Retinal pigment epithelial cell (primary cell): ENCODE data around the gene MED13L.

Experiments used
- DNase-seq: peaks from one replicate; pipeline ENCODE4 v3.0.0-alpha.2; 2010; ENCODE audit warnings: low read depth
- H3K4me3 ChIP-seq: 2 replicates; pipeline ENCODE4 v1.5.1; 2011; ENCODE audit warnings: mild to moderate bottlenecking, low read length, control low read depth, moderate library complexity
- CTCF ChIP-seq: conservative IDR thresholded peaks from 2 replicates; pipeline ENCODE4 v1.5.1; 2011; ENCODE audit warnings: low read depth, low read length, control low read depth, inconsistent platforms

MED13L gene

DNA sequence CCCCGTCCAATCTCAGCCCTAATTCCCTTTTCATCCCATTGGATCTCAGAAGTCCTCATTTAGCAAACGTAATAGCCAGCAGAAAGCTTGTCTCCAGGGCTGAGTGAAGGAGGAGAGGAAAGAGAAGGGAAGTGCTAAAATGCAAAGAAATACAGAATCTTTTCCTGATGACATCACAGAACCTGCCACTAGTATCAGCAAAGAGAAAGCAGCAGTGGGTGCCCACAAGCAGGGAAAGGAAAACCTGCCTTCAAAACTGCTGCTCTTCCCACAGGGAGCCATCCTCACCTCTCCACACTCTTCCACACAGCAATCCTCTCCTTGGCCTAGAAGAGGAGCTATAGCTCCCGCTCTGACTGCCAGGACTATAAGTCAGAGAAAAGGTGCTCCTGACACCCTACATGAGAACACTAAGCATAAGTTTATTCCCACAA, 11.3 kb downstream of the MED13L start:
- DNase-seq = no peak
- no peak overlapping the region for H3K4me3 ChIP-seq
- peak; percentile 35 for TF ChIP-seq CTCF

- no peak for TF ChIP-seq CTCF
- no peak overlapping the region for H3K4me3 ChIP-seq
- DNase-seq = no peak
Observed at GRCh38 chr12:116265351-116266147, 11.9 kb downstream of the MED13L start.

DNA sequence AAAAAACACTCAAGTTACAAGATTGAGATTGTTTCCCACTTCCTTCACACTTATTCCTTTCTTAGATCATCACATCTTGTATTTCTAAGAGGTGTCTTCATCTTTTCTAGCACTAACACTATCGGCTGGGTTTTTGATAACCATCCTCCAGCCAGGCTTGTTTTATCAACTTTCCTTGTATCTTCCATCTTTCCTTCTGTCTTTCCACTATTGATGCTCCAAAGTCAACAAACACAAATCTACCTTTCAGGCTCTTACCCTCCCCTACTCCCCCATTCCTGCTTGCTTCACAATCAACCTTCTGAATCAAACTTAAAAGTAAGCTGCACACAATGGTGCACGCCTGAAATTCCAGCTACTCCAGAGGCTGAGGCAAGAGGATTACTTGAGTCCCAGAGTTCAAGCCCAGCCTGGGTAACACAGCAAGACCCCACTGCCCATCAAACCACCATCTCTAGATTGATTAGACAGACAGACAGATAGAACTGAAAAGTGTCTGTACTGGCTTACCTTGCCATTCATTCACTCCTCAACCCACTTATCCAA, 12.9 kb downstream of the MED13L start:
- no peak for DNase-seq
- H3K4me3 ChIP-seq = no peak overlapping the region
- no peak for TF ChIP-seq CTCF

DNA sequence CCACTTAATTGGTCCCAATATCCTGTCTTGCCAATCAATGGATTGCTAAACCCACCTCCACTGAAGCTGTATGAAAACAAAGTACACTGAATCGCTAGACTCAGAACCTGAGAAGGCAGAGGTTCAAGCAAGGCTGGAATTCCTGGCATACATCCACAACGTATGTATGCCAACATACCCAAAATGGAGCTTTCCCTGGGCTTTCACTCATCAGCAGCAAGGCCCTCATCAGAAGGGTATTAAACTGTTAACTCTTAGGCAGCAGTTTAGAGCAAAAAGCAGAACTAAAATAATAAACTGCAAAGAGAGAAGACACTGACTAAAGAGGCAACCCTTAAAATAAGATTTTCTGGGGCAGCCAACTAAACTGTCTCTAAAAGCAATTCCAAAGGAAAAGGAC, 13.6 kb downstream of the MED13L start:
- DNase-seq = no peak
- no peak for TF ChIP-seq CTCF
- no peak overlapping the region for H3K4me3 ChIP-seq

DNA sequence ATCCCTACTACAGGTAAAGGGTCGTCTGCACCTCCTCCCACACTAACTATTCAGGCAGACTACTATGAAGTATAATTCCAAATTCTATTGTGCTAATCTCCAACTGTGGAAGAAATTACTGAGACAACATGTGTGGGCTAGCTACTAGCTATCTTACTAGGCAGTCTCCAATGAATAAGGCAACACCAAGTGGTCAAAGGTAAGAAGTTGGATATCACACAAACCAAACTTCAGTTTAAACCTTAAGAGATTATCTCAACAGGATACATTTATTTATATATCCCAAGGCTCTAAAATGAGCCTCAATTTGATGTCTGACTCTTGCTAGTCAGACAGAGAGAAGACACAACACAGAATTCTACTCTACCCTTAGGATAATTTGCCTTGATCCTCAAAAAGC, 14.1 kb downstream of the MED13L start:
- no peak for TF ChIP-seq CTCF
- no peak overlapping the region for H3K4me3 ChIP-seq
- no peak for DNase-seq

- H3K4me3 ChIP-seq = no peak overlapping the region
- no peak for DNase-seq
- TF ChIP-seq CTCF = no peak
Observed at GRCh38 chr12:116262741-116263140, 14.8 kb downstream of the MED13L start.

DNA sequence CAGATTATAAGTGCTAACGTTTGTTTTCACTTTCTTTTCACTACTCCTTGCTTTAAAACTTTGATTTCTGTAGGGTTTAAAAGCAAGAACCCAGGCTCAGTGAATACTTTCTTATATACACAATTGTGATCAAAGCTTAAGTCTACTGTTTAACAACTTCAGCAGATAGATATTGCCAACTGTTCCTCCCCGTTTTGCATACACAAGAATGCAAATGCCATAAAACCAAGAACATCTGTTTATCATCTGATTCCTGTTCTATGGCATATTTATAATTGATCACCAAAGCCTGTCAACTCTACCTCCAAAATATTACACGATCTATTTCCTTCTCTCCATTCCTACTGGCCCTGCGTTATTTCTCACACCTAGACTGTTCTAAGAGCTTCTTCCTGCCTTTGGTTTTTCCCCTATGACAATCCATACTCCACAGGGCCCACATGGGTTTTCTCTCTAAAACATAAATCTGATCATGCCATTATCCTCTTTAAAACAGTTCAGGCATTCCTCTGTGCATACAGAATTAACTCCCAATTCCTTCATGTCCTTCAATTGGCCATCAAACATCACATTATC, 15.9 kb downstream of the MED13L start:
- no peak overlapping the region for H3K4me3 ChIP-seq
- no peak for TF ChIP-seq CTCF
- no peak for DNase-seq
